HepG2 (cell line): ENCODE measurements around the gene IRAK4. TPM values are rescaled to one million over a fixed set of nuclear protein-coding genes. Genes with fewer than 3 reads are reported as not detected.

Source experiments
- ATAC-seq: fragments of 200-7000 bp; cut with Tn5 transposase; 3 replicates; pipeline ENCODE4 v1.9.1; 2020; ENCODE audit warnings: mild to moderate bottlenecking, moderate library complexity
- BruUV-seq: library from RNA; stranded (reverse); fragments of 400-500 nt; replicated peaks from 2 replicates; lab custom pipeline; 2021; lab: Mats Ljungman, UMichigan
- CTCF ChIA-PET: fragments of 300-600 bp; formaldehyde crosslinking; extraction: SDS; loops from one replicate; lab custom pipeline; 2021; ENCODE audit warnings: low total read pairs, inconsistent platforms, low intra/inter-chr PET ratio; lab: Yijun Ruan, JAX
- POLR2A ChIA-PET: fragments of 350-600 bp; sonication (Branson Sonifier 250); formaldehyde crosslinking; loops from one replicate; lab custom pipeline; 2020; ENCODE audit warnings: antibody characterized with exemption, inconsistent platforms; lab: Yijun Ruan, JAX
- DNase-seq: peaks from one replicate; pipeline ENCODE4 v3.0.0-alpha.2; 2015; ENCODE audit warnings: low spot score
- FAIRE-seq: peaks from 3 replicates; lab custom pipeline; 2011; peaks lifted over from hg19 to GRCh38; lab: Jason Lieb, UNC
- H2AFZ ChIP-seq: one replicate; pipeline ENCODE4 v1.6.1; 2011; ENCODE audit warnings: low read length, inconsistent platforms
- H3K27ac ChIP-seq: fragments of 300-600 bp; 3 replicates; pipeline ENCODE4 v1.8.0; 2011; ENCODE audit warnings: mixed run types, mild to moderate bottlenecking, mixed read lengths, low read length, inconsistent platforms; ENCODE audit not compliant: insufficient read depth; ENCODE audit errors: extremely low read length
- H3K27me3 ChIP-seq, 2 experiments: fragments of 200-600 bp in 1 of 2; 2 replicates in 1 of 2; 3 replicates in 1 of 2; pipeline versions ENCODE4 v1.6.0 to v1.8.0; 2011; ENCODE audit warnings: low read length in 2 of 2, mild to moderate bottlenecking in 2 of 2, moderate library complexity in 2 of 2, inconsistent platforms in 1 of 2; ENCODE audit not compliant: insufficient read depth in 2 of 2, control insufficient read depth in 1 of 2
- H3K36me3 ChIP-seq, 2 experiments: fragments of 200-600 bp in 1 of 2; replicated peaks in 1 of 2; 2 replicates in 1 of 2; 3 replicates in 1 of 2; pipeline versions ENCODE4 v1.5.1 to v1.8.0; 2011; ENCODE audit warnings: low read length in 2 of 2, inconsistent platforms in 1 of 2; ENCODE audit not compliant: insufficient read depth in 2 of 2, control insufficient read depth in 1 of 2
- H3K4me1 ChIP-seq: 2 replicates; pipeline ENCODE4 v1.5.1; 2012; ENCODE audit warnings: low read length, inconsistent platforms; ENCODE audit not compliant: insufficient read depth
- H3K4me2 ChIP-seq: 2 replicates; pipeline ENCODE4 v1.6.0; 2011; ENCODE audit warnings: low read depth, low read length, inconsistent platforms
- H3K4me3 ChIP-seq, 3 experiments: fragments of 200-600 bp in 1 of 3; sonication (generic), shearing (Covaris generic) in 1 of 3; replicated peaks in 1 of 3; 2 replicates each; pipeline ENCODE4 v1.5.1; 2011 to 2016; ENCODE audit warnings: low read length in 3 of 3, inconsistent platforms in 2 of 3, low read depth in 2 of 3, mild to moderate bottlenecking in 2 of 3, control low read depth in 1 of 3, mixed read lengths in 1 of 3; ENCODE audit not compliant: insufficient read depth in 1 of 3
- H3K79me2 ChIP-seq: one replicate; pipeline ENCODE4 v1.6.1; 2011; ENCODE audit warnings: low read length, inconsistent platforms; ENCODE audit not compliant: insufficient read depth
- H3K9ac ChIP-seq: 2 replicates; pipeline ENCODE4 v1.6.0; 2011; ENCODE audit warnings: mild to moderate bottlenecking, low read depth, low read length, inconsistent platforms; ENCODE audit not compliant: insufficient read depth
- H3K9me3 ChIP-seq: 2 replicates; pipeline ENCODE4 v1.5.1; 2012; ENCODE audit warnings: mild to moderate bottlenecking, low read length
- H4K20me1 ChIP-seq: 2 replicates; pipeline ENCODE4 v1.6.0; 2011; ENCODE audit warnings: inconsistent platforms, mild to moderate bottlenecking, low read length, moderate library complexity; ENCODE audit not compliant: insufficient read depth
- AFF4 ChIP-seq: sonication (generic); formaldehyde crosslinking; IDR thresholded peaks from 2 replicates; pipeline ENCODE4 v1.4.0; 2020; ENCODE audit warnings: missing genetic modification reagents
- FOXP4 ChIP-seq: sonication (generic); formaldehyde crosslinking; IDR thresholded peaks from 2 replicates; pipeline ENCODE4 v1.4.0; 2020; ENCODE audit warnings: missing genetic modification reagents
- KAT7 ChIP-seq: IDR thresholded peaks from 2 replicates; pipeline ENCODE4 v1.6.1; 2018; ENCODE audit warnings: borderline replicate concordance, missing compliant biosample characterization
- MTA3 ChIP-seq: sonication (generic); formaldehyde crosslinking; IDR thresholded peaks from 2 replicates; pipeline ENCODE4 v1.4.0; 2020; ENCODE audit warnings: missing genetic modification reagents
- NFAT5 ChIP-seq: sonication (generic); formaldehyde crosslinking; IDR thresholded peaks from 2 replicates; pipeline ENCODE4 v1.4.0; 2020; ENCODE audit warnings: missing genetic modification reagents
- NFE2L1 ChIP-seq: sonication (generic); formaldehyde crosslinking; IDR thresholded peaks from 2 replicates; pipeline ENCODE4 v1.4.0; 2020; ENCODE audit warnings: missing genetic modification reagents, mild to moderate bottlenecking, borderline replicate concordance
- NR2C2 ChIP-seq: sonication (generic); formaldehyde crosslinking; IDR thresholded peaks from 2 replicates; pipeline ENCODE4 v1.4.0; 2020; ENCODE audit warnings: missing genetic modification reagents, mild to moderate bottlenecking, moderate library complexity, borderline replicate concordance
- POGK ChIP-seq: sonication (generic); formaldehyde crosslinking; conservative IDR thresholded peaks from 2 replicates; pipeline ENCODE4 v1.8.0; 2022; ENCODE audit warnings: mild to moderate bottlenecking, moderate library complexity, missing genetic modification reagents
- ZNF737 ChIP-seq: sonication (generic); formaldehyde crosslinking; IDR thresholded peaks from 2 replicates; pipeline ENCODE4 v1.5.0; 2020; ENCODE audit warnings: missing genetic modification reagents, mild to moderate bottlenecking, borderline replicate concordance
- in situ Hi-C: cut with HindIII; loops from 2 replicates; pipeline ENCODE4 v1.10.0; 2017; ENCODE audit warnings: low pct_unique_long_range_greater_than_20kb; ENCODE audit not compliant: extremely low pct_ligation_motif_present
- intact Hi-C: fragments of 100-400 bp; cut with micrococcal nuclease; formaldehyde crosslinking; loops from one replicate; pipeline ENCODE4 v1.10.0; 2022; ENCODE audit not compliant: unreplicated experiment
- polyA plus RNA-seq, 8 experiments: library from polyadenylated mRNA; depleted of rRNA in 3 of 8; stranded (reverse) in 7 of 8; unstranded in 1 of 8; fragments of >200 nt; fragmentation: Illumina TruSeq in 4 of 8; extraction: Trizol in 4 of 8; gene quantifications; 2 replicates each; pipeline versions ENCODE4 v1.2.1 to v1.2.3, GENCODE V29; 2011 to 2016; ENCODE audit warnings: low read depth in 4 of 8, missing spikeins in 1 of 8, mixed read lengths in 1 of 8; ENCODE audit not compliant: insufficient read depth in 1 of 8
- total RNA-seq, 5 experiments: library from RNA; depleted of rRNA; stranded (reverse); fragments of >200 nt; fragmentation: Illumina TruSeq; extraction: Trizol; gene quantifications; 2 replicates each; pipeline ENCODE4 v1.2.3, GENCODE V29; 2016; ENCODE audit warnings: low read depth in 1 of 5

The IRAK4 gene
- total and polyA plus RNA-seq, 2 of the 13 experiments (the other 11 are each of a cell fraction or from before 2014, with no cell fraction given): 6.6 to 7.1 TPM

- TF ChIP-seq AFF4 (CRISPR knock-in tag) (no peak), ZNF737 (CRISPR knock-in tag) (no peak), KAT7 (CRISPR knock-in tag) (no peak), MTA3 (CRISPR knock-in tag) (no peak)
- TF ChIP-seq, all 625 proteins: peak for 0
Observed at GRCh38 chr12:43740511-43741100, 18.1 kb upstream of the IRAK4 start (continued).

- no peak overlapping the region for H3K27ac ChIP-seq
- H3K79me2 ChIP-seq: no peaks in the 10 kb centered on the region
- intact Hi-C loops (no loop called here), in situ Hi-C loops (no loop called here)
- no peak overlapping the region for H3K9ac ChIP-seq
- ChIA-PET POLR2A (no interaction called here), CTCF (no interaction called here)
- ATAC-seq (no peak), DNase-seq (no peak), FAIRE-seq (no peak)
- no peak overlapping the region for H3K4me2 ChIP-seq
- no peak overlapping the region for H2AFZ ChIP-seq
- H3K4me3 ChIP-seq: no peak overlapping the region
- H3K9me3 ChIP-seq: no peaks in the 10 kb centered on the region
- H4K20me1 ChIP-seq: no peaks in the 10 kb centered on the region
- H3K36me3 ChIP-seq: peaks cover 1 to 47% of the 10 kb centered on the region in 2 experiments; a peak in 4 of 5 replicates
- BruUV-seq: no TSS peak
- no peaks in the 10 kb centered on the region for H3K4me1 ChIP-seq
- no peaks in the 10 kb centered on the region for H3K27me3 ChIP-seq
- TF ChIP-seq NFE2L1 (CRISPR knock-in tag) (no peak), POGK (CRISPR knock-in tag) (no peak), NR2C2 (CRISPR knock-in tag) (no peak), FOXP4 (CRISPR knock-in tag) (no peak), NFAT5 (CRISPR knock-in tag) (no peak)
Observed at GRCh38 chr12:43742106-43742505, 16.6 kb upstream of the IRAK4 start.
